HEK293 (cell line): ENCODE measurements around the gene OXCT2.
"Not testable (repeated sequence)": the region's sequence is repeated elsewhere in the genome, so short reads cannot be mapped to it uniquely, and the experiment has no call there.

Experiments used
- CTCF ChIA-PET: fragments of 350-600 bp; formaldehyde crosslinking; extraction: SDS; loops from one replicate; lab custom pipeline; 2021; ENCODE audit warnings: antibody characterized with exemption; lab: Yijun Ruan, JAX
- POLR2A ChIA-PET: fragments of 300-600 bp; formaldehyde crosslinking; extraction: SDS; loops from one replicate; lab custom pipeline; 2020; ENCODE audit warnings: antibody characterized with exemption, inconsistent platforms; lab: Yijun Ruan, JAX
- H3K27ac ChIP-seq: fragments of 200-500 bp; sonication (Bioruptor generic); 2 replicates; pipeline ENCODE4 v1.5.1; 2014; ENCODE audit warnings: low read depth, low read length, control low read depth, inconsistent platforms; ENCODE audit errors: extremely low read depth
- H3K36me3 ChIP-seq, 2 experiments: fragments of 200-500 bp in 1 of 2; sonication (Bioruptor generic) in 1 of 2; 1 replicate in 1 of 2; 2 replicates in 1 of 2; pipeline ENCODE4 v1.5.1; 2014 to 2017; ENCODE audit warnings: inconsistent platforms in 2 of 2, low read length in 2 of 2; ENCODE audit not compliant: control insufficient read depth in 2 of 2, insufficient read depth in 1 of 2
- H3K4me1 ChIP-seq: fragments of 200-500 bp; sonication (Bioruptor generic); 2 replicates; pipeline ENCODE4 v1.5.1; 2014; ENCODE audit warnings: mild to moderate bottlenecking, low read length, inconsistent platforms; ENCODE audit not compliant: control insufficient read depth, insufficient read depth
- H3K4me3 ChIP-seq: 2 replicates; pipeline ENCODE4 v1.5.1; 2011; ENCODE audit warnings: low read depth, mild to moderate bottlenecking, control low read depth, low read length, moderate library complexity
- H3K9me3 ChIP-seq: fragments of 200-500 bp; sonication (Bioruptor generic); 2 replicates; pipeline ENCODE4 v1.5.1; 2014; ENCODE audit warnings: low read depth, low read length, inconsistent platforms; ENCODE audit not compliant: control insufficient read depth, insufficient read depth
- EGR2 ChIP-seq: fragments of 450-650 bp; formaldehyde crosslinking; IDR thresholded peaks from 2 replicates; pipeline ENCODE4 v1.5.1; 2016; ENCODE audit warnings: low read depth, missing biosample characterization, missing genetic modification characterization
- HOXC10 ChIP-seq: sonication (generic); formaldehyde crosslinking; IDR thresholded peaks from 2 replicates; pipeline ENCODE4 v1.8.1; 2023; ENCODE audit warnings: mild to moderate bottlenecking, missing genetic modification reagents
- RBAK ChIP-seq: fragments of 450-650 bp; formaldehyde crosslinking; IDR thresholded peaks from 2 replicates; pipeline ENCODE4 v1.5.1; 2016; ENCODE audit warnings: missing biosample characterization, missing genetic modification characterization
- SP3 ChIP-seq: fragments of 450-650 bp; formaldehyde crosslinking; IDR thresholded peaks from 2 replicates; pipeline ENCODE4 v1.5.1; 2016; ENCODE audit warnings: missing biosample characterization, missing genetic modification characterization
- ZFP69B ChIP-seq: fragments of 450-650 bp; formaldehyde crosslinking; IDR thresholded peaks from 2 replicates; pipeline ENCODE4 v1.5.1; 2016; ENCODE audit warnings: missing biosample characterization, missing genetic modification characterization
- ZNF121 ChIP-seq: fragments of 450-650 bp; formaldehyde crosslinking; IDR thresholded peaks from 2 replicates; pipeline ENCODE4 v1.5.1; 2016; ENCODE audit warnings: missing biosample characterization, missing genetic modification characterization
- ZNF169 ChIP-seq: fragments of 450-650 bp; formaldehyde crosslinking; IDR thresholded peaks from 2 replicates; pipeline ENCODE4 v1.5.1; 2016; ENCODE audit warnings: missing biosample characterization, missing genetic modification characterization
- ZNF23 ChIP-seq: fragments of 450-650 bp; formaldehyde crosslinking; IDR thresholded peaks from 2 replicates; pipeline ENCODE4 v1.5.1; 2016; ENCODE audit warnings: missing biosample characterization, missing genetic modification characterization, borderline replicate concordance
- ZNF292 ChIP-seq: fragments of 450-650 bp; formaldehyde crosslinking; IDR thresholded peaks from 2 replicates; pipeline ENCODE4 v1.5.1; 2016; ENCODE audit warnings: low read depth, missing biosample characterization, missing genetic modification characterization, borderline replicate concordance
- ZNF366 ChIP-seq: fragments of 450-650 bp; formaldehyde crosslinking; conservative IDR thresholded peaks from 2 replicates; pipeline ENCODE4 v1.5.1; 2016; ENCODE audit warnings: missing biosample characterization, missing genetic modification characterization
- ZNF776 ChIP-seq: fragments of 450-650 bp; formaldehyde crosslinking; IDR thresholded peaks from 2 replicates; pipeline ENCODE4 v1.5.0; 2017; ENCODE audit warnings: missing biosample characterization, missing genetic modification characterization, borderline replicate concordance
- TF ChIP-seq, protein P1 (sequence below): fragments of 450-650 bp; formaldehyde crosslinking; IDR thresholded peaks from 2 replicates; pipeline ENCODE4 v1.5.1; 2016; ENCODE audit warnings: missing biosample characterization, missing genetic modification characterization
- TF ChIP-seq, protein P2 (sequence below): fragments of 450-650 bp; formaldehyde crosslinking; IDR thresholded peaks from 2 replicates; pipeline ENCODE4 v1.5.1; 2016; ENCODE audit warnings: missing biosample characterization, missing genetic modification characterization
- TF ChIP-seq, protein P3 (sequence below): fragments of 450-650 bp; formaldehyde crosslinking; IDR thresholded peaks from 2 replicates; pipeline ENCODE4 v1.5.1; 2016; ENCODE audit warnings: missing biosample characterization, missing genetic modification characterization
- TF ChIP-seq, protein P4 (sequence below): fragments of 450-650 bp; formaldehyde crosslinking; IDR thresholded peaks from 2 replicates; pipeline ENCODE4 v1.5.1; 2016; ENCODE audit warnings: missing biosample characterization, missing genetic modification characterization
- TF ChIP-seq, protein P5 (sequence below): fragments of 450-650 bp; formaldehyde crosslinking; IDR thresholded peaks from 2 replicates; pipeline ENCODE4 v1.5.1; 2017; ENCODE audit warnings: missing biosample characterization, missing genetic modification characterization
- TF ChIP-seq, protein P6 (sequence below): fragments of 450-650 bp; formaldehyde crosslinking; IDR thresholded peaks from 2 replicates; pipeline ENCODE4 v1.5.1; 2016; ENCODE audit warnings: missing biosample characterization, missing genetic modification characterization

Gene OXCT2

DNA sequence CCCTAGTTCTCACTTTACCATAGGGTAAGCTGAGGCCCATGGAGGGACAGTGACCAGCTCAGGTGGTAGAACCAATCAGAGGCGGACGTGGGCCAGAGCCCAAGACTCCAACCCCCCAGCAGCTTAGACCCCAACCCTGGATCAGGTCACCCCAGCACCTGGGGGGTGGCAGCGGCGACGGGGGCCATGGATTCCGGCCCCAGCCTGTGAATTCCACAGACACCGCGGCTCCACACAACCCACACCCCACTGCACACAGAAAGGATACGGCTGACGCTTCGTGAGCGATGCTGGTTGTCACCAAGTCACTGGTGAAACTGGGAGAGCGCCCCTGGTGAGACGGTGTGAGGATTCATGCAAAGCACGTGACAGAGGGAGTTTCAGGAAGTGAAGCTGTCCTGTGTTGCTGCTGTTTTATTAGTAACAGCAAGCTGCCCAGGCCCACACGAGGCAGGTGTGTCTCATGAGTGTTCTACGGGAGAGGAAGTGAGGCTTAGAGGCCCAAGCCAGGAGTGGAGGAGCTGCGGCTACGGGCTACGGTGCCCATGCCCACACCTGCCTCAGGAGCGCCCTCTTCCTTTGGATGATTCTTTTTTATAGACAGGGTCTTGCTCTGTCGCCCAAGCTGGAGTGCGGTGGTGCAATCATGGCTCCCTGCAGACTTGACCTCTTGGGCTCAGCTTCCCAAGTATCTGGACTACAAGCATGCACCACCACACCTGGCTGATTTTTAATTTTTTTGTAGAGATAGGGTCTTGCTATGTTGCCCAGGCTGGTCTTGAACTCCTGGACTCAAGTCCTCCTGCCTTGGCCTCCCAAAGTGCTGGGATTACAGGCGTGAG lies 46.2 kb upstream of the OXCT2 start:
- CTCF ChIA-PET, result interaction anchor here (0.6 to 6.2 kb wide), 18 partner anchors 10 to 214 kb away, joined by 3 to 69 read pairs (median 4); partner anchors contain the start of gene MYCL
- TF ChIP-seq, protein P1, sequence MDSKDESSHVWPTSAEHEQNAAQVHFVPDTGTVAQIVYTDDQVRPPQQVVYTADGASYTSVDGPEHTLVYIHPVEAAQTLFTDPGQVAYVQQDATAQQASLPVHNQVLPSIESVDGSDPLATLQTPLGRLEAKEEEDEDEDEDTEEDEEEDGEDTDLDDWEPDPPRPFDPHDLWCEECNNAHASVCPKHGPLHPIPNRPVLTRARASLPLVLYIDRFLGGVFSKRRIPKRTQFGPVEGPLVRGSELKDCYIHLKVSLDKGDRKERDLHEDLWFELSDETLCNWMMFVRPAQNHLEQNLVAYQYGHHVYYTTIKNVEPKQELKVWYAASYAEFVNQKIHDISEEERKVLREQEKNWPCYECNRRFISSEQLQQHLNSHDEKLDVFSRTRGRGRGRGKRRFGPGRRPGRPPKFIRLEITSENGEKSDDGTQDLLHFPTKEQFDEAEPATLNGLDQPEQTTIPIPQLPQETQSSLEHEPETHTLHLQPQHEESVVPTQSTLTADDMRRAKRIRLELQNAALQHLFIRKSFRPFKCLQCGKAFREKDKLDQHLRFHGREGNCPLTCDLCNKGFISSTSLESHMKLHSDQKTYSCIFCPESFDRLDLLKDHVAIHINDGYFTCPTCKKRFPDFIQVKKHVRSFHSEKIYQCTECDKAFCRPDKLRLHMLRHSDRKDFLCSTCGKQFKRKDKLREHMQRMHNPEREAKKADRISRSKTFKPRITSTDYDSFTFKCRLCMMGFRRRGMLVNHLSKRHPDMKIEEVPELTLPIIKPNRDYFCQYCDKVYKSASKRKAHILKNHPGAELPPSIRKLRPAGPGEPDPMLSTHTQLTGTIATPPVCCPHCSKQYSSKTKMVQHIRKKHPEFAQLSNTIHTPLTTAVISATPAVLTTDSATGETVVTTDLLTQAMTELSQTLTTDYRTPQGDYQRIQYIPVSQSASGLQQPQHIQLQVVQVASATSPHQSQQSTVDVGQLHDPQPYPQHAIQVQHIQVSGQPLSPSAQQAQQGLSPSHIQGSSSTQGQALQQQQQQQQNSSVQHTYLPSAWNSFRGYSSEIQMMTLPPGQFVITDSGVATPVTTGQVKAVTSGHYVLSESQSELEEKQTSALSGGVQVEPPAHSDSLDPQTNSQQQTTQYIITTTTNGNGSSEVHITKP, result peak; percentile 89
- peak; percentile 87 for TF ChIP-seq ZNF121 (tag by site-specific recombination)
- H3K36me3 ChIP-seq, H3K4me1 ChIP-seq, H3K4me3 ChIP-seq, H3K9me3 ChIP-seq, POLR2A ChIA-PET, H3K27ac ChIP-seq: not testable (repeated sequence)

DNA sequence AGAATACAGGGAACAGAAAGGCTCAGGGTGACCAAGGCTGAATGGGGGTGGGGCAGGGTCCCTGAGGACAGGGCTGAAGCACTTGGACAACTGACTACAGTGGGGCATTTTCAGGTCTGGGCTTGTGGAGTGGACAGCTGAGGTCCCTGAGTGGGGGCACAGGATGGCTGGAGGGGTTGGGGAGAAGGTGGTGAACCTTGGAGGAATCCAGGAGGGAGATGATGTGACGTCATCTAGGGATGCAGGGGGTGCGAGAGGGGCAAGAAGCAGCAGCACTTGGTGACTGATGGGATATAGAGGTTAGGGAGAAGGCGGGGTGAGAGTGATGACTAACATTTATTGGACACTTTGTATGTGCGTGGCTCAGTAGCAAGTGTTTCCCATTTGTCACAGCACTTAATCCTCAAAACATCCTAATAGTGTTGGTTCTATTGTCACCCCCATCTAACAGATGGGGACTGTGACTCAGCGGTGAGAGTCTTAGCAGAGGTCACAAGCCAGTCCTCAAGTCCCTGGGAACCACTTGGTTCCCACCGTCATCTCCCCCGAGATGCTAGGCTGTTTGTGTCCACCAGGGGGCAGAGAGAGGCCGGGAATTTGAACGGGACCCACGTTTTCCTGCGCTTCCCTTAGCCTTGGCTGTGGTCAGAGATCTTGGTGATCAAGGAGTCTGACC lies 45.4 kb upstream of the OXCT2 start:
- CTCF ChIA-PET, result interaction anchor here (0.6 to 6.2 kb wide), 20 partner anchors 11 to 215 kb away, joined by 3 to 69 read pairs (median 6); partner anchors contain the start of gene MYCL
- POLR2A ChIA-PET, result no interaction called here
- no peaks in the 10 kb centered on the region for H3K9me3 ChIP-seq
- H3K4me3 ChIP-seq, result no peak overlapping the region
- H3K4me1 ChIP-seq, result no peaks in the 10 kb centered on the region
- no peaks in the 10 kb centered on the region for H3K36me3 ChIP-seq
- no peak overlapping the region for H3K27ac ChIP-seq
- no peak for TF ChIP-seq ZNF169
- TF ChIP-seq, protein P2, sequence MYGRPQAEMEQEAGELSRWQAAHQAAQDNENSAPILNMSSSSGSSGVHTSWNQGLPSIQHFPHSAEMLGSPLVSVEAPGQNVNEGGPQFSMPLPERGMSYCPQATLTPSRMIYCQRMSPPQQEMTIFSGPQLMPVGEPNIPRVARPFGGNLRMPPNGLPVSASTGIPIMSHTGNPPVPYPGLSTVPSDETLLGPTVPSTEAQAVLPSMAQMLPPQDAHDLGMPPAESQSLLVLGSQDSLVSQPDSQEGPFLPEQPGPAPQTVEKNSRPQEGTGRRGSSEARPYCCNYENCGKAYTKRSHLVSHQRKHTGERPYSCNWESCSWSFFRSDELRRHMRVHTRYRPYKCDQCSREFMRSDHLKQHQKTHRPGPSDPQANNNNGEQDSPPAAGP (tag by site-specific recombination), result no peak
- TF ChIP-seq ZNF292, result no peak
- TF ChIP-seq RBAK, result no peak
- TF ChIP-seq ZNF121 (tag by site-specific recombination), result 0 out of 2 replicates have a peak, but pooled peaks have one; percentile 12
- TF ChIP-seq, protein P3, sequence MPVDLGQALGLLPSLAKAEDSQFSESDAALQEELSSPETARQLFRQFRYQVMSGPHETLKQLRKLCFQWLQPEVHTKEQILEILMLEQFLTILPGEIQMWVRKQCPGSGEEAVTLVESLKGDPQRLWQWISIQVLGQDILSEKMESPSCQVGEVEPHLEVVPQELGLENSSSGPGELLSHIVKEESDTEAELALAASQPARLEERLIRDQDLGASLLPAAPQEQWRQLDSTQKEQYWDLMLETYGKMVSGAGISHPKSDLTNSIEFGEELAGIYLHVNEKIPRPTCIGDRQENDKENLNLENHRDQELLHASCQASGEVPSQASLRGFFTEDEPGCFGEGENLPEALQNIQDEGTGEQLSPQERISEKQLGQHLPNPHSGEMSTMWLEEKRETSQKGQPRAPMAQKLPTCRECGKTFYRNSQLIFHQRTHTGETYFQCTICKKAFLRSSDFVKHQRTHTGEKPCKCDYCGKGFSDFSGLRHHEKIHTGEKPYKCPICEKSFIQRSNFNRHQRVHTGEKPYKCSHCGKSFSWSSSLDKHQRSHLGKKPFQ (tag by site-specific recombination), result no peak; the same call in 1 of the 2 replicates
- TF ChIP-seq ZNF23 (tag by site-specific recombination), result no peak
- no peak for TF ChIP-seq ZNF776 (tag by site-specific recombination)
- TF ChIP-seq, protein P4, sequence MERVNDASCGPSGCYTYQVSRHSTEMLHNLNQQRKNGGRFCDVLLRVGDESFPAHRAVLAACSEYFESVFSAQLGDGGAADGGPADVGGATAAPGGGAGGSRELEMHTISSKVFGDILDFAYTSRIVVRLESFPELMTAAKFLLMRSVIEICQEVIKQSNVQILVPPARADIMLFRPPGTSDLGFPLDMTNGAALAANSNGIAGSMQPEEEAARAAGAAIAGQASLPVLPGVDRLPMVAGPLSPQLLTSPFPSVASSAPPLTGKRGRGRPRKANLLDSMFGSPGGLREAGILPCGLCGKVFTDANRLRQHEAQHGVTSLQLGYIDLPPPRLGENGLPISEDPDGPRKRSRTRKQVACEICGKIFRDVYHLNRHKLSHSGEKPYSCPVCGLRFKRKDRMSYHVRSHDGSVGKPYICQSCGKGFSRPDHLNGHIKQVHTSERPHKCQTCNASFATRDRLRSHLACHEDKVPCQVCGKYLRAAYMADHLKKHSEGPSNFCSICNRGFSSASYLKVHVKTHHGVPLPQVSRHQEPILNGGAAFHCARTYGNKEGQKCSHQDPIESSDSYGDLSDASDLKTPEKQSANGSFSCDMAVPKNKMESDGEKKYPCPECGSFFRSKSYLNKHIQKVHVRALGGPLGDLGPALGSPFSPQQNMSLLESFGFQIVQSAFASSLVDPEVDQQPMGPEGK (tag by site-specific recombination), result peak; percentile 56
- no peak for TF ChIP-seq EGR2 (tag by site-specific recombination)
- TF ChIP-seq, protein P5, sequence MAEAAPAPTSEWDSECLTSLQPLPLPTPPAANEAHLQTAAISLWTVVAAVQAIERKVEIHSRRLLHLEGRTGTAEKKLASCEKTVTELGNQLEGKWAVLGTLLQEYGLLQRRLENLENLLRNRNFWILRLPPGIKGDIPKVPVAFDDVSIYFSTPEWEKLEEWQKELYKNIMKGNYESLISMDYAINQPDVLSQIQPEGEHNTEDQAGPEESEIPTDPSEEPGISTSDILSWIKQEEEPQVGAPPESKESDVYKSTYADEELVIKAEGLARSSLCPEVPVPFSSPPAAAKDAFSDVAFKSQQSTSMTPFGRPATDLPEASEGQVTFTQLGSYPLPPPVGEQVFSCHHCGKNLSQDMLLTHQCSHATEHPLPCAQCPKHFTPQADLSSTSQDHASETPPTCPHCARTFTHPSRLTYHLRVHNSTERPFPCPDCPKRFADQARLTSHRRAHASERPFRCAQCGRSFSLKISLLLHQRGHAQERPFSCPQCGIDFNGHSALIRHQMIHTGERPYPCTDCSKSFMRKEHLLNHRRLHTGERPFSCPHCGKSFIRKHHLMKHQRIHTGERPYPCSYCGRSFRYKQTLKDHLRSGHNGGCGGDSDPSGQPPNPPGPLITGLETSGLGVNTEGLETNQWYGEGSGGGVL (tag by site-specific recombination), result peak; percentile 69
- peak; percentile 57; the same call in 1 of the 2 replicates for TF ChIP-seq ZFP69B (tag by site-specific recombination)
- TF ChIP-seq SP3 (tag by site-specific recombination), result 0 out of 2 replicates have a peak, but pooled peaks have one; percentile 15
- TF ChIP-seq HOXC10 (CRISPR knock-in tag), result no peak
- no peak for TF ChIP-seq ZNF366
- TF ChIP-seq, protein P6, sequence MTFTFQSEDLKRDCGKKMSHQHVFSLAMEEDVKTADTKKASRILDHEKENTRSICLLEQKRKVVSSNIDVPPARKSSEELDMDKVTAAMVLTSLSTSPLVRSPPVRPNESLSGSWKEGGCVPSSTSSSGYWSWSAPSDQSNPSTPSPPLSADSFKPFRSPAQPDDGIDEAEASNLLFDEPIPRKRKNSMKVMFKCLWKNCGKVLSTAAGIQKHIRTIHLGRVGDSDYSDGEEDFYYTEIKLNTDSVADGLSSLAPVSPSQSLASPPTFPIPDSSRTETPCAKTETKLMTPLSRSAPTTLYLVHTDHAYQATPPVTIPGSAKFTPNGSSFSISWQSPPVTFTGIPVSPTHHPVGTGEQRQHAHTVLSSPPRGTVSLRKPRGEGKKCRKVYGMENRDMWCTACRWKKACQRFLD (tag by site-specific recombination), result no peak
